Measurements from ENCODE around the gene SDHB.

Gene SDHB

GRCh38 chr1:17094664-17095063 lies 40.8 kb upstream of the SDHB start:
- H4K20me1 ChIP-seq = no peaks in the 10 kb centered on the region
- H3K27ac ChIP-seq = no peak overlapping the region
- H3K4me3 ChIP-seq = no peak overlapping the region
- no peak for TF ChIP-seq Cebpa-rat (IDR thresholded peaks at IDR 0.05)
- no peak overlapping the region for H3K9ac ChIP-seq
- H3K27me3 ChIP-seq = no peaks in the 10 kb centered on the region
- no peaks in the 10 kb centered on the region for H3K36me3 ChIP-seq
- peaks cover 41% of the 10 kb centered on the region for H3K4me1 ChIP-seq
- H3K4me2 ChIP-seq = peak overlapping the region; percentile 33
- H3K9me3 ChIP-seq = peaks cover 21% of the 10 kb centered on the region

GRCh38 chr1:17093822-17094393 lies 40.1 kb upstream of the SDHB start:
- no peak overlapping the region for H3K9ac ChIP-seq
- no peak overlapping the region for H3K27ac ChIP-seq
- no peaks in the 10 kb centered on the region for H3K36me3 ChIP-seq
- H4K20me1 ChIP-seq = no peaks in the 10 kb centered on the region
- no peak overlapping the region for H3K4me3 ChIP-seq
- peaks cover 21% of the 10 kb centered on the region for H3K9me3 ChIP-seq
- H3K4me1 ChIP-seq = peaks cover 33% of the 10 kb centered on the region
- no peak for TF ChIP-seq Cebpa-rat (IDR thresholded peaks at IDR 0.05)
- no peaks in the 10 kb centered on the region for H3K27me3 ChIP-seq
- no peak overlapping the region for H3K4me2 ChIP-seq

- H3K27ac ChIP-seq = no peak overlapping the region
- no peak overlapping the region for H3K9ac ChIP-seq
- no peak overlapping the region for H3K4me2 ChIP-seq
- H3K4me1 ChIP-seq = peaks cover 30% of the 10 kb centered on the region
- H3K4me3 ChIP-seq = no peak overlapping the region
- no peaks in the 10 kb centered on the region for H3K36me3 ChIP-seq
- peaks cover 21% of the 10 kb centered on the region for H3K9me3 ChIP-seq
- no peak for TF ChIP-seq Cebpa-rat (IDR thresholded peaks at IDR 0.05)
- no peaks in the 10 kb centered on the region for H4K20me1 ChIP-seq
- no peaks in the 10 kb centered on the region for H3K27me3 ChIP-seq
Measured at GRCh38 chr1:17091252-17091651, 37.4 kb upstream of the SDHB start.

DNA sequence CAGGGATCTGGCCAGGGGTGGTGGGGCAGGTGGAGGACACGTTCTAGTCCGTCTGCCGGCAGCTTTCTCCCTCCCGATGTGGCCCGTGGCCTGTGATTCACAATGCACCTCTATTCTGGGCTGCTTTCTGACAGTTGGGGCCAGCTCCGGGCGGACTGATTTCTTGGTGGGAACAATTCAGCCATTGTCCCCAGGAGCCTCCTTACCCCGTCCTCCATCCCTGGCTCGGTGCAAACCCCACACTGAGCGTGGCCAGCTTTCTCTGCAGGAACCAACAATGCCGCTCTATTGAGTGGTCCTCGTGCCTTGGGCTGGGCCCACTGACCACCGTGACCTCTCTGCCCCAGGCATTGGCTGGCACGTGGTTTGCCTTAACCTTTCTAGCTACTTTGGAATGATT lies 35.7 kb upstream of the SDHB start:
- Histone ChIP-seq H3K27me3 (no peaks in the 10 kb centered on the region), H3K4me1 (peaks cover 20% of the 10 kb centered on the region), H3K4me3 (no peak overlapping the region), H4K20me1 (no peaks in the 10 kb centered on the region), H3K9ac (no peak overlapping the region), H3K9me3 (peaks cover 21% of the 10 kb centered on the region), H3K36me3 (no peaks in the 10 kb centered on the region), H3K27ac (no peak overlapping the region), H3K4me2 (no peak overlapping the region)
- TF ChIP-seq Cebpa-rat (IDR thresholded peaks at IDR 0.05) = no peak

- Histone ChIP-seq H3K4me1 (peaks cover 14% of the 10 kb centered on the region; the same call in 1 of the 2 replicates), H3K9me3 (0 out of 2 replicates have a peak, but pooled peaks cover under 1% of the 10 kb centered on the region), H3K27me3 (no peaks in the 10 kb centered on the region), H3K4me2 (peak overlapping the region; percentile 1; the same call in 1 of the 2 replicates), H3K9ac (no peak overlapping the region; the same call in 1 of the 2 replicates), H4K20me1 (no peaks in the 10 kb centered on the region), H3K36me3 (no peaks in the 10 kb centered on the region), H3K4me3 (no peak overlapping the region), H3K27ac (no peak overlapping the region)
- TF ChIP-seq Cebpa-rat (IDR thresholded peaks at IDR 0.05) = no peak
Measured at GRCh38 chr1:17086751-17087150, 32.9 kb upstream of the SDHB start.

DNA sequence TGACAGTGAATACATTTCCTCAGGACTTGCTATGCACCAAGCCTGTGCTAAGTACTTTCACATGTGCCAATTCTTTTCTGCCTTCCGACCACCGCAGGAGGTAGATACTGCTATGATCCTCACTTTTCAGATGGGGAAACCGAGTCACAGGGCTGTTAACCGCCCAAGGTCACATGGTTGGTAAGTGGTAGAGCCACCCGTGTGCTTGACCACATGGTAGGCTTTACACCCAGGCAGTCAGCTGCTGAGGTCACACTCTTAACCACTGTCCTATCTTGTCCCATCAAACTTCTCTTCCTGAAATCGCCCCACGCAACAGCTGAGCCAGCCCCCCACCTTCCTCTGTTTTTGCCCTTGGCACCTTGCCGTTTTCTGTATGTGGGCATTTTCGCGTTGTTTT lies 31.0 kb upstream of the SDHB start:
- H4K20me1 ChIP-seq = no peaks in the 10 kb centered on the region
- no peak overlapping the region for H3K4me2 ChIP-seq
- H3K9me3 ChIP-seq = no peaks in the 10 kb centered on the region
- H3K4me3 ChIP-seq = no peak overlapping the region
- no peak for TF ChIP-seq Cebpa-rat (IDR thresholded peaks at IDR 0.05)
- peaks cover 14% of the 10 kb centered on the region; the same call in 1 of the 2 replicates for H3K4me1 ChIP-seq
- H3K27me3 ChIP-seq = no peaks in the 10 kb centered on the region
- no peaks in the 10 kb centered on the region for H3K36me3 ChIP-seq
- H3K9ac ChIP-seq = no peak overlapping the region
- H3K27ac ChIP-seq = no peak overlapping the region

DNA sequence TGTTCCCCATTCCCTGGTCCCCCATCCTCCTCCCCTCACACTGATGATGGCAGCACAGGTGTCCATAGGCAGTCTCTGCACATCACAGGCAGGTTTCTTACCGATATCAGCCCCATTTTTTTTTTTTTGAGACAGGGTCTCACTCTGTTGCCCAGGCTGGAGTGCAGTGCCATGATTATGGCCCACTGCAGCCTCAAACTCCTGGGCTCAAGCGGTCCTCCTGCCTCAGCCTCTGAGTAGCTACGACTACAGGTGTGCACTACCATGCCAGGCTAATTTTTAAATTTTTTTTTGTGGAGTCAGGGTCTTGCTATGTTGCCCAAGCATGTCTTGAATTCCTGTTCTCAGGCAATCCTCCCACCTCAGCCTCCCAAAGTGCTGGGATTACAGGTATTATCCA lies 28.9 kb upstream of the SDHB start:
- TF ChIP-seq Cebpa-rat (IDR thresholded peaks at IDR 0.05) = no peak

DNA sequence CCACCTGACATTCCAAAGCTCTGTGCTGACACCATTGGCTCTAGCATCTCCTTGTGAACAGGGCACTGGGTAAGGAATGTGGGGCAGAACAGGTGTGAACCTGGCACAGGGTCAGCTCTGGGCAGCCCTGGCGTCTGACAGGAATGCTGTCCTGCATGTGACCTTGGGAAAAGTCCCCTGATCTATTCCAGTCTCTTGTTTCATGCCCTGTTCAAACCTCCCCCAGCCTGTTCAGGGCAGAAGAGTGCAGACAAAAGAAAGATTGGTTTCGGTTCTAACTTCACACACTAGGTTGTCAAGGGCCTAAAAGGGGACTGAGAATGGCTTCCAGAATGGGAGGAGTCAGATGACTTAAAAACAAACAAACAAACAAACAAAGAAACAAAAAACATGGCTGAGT lies 27.6 kb upstream of the SDHB start:
- Histone ChIP-seq H3K27ac (no peak overlapping the region), H3K27me3 (no peaks in the 10 kb centered on the region), H3K4me3 (no peak overlapping the region), H3K9me3 (no peaks in the 10 kb centered on the region), H4K20me1 (no peaks in the 10 kb centered on the region), H3K9ac (no peak overlapping the region), H3K36me3 (no peaks in the 10 kb centered on the region), H3K4me2 (no peak overlapping the region), H3K4me1 (peaks cover 6% of the 10 kb centered on the region; the same call in 1 of the 2 replicates)
- TF ChIP-seq Cebpa-rat (IDR thresholded peaks at IDR 0.05) = no peak

More for the DNA sequence above, 28.9 kb upstream of the SDHB start:
- Histone ChIP-seq H3K27me3 (no peaks in the 10 kb centered on the region), H4K20me1 (no peaks in the 10 kb centered on the region), H3K9ac (no peak overlapping the region), H3K4me3 (no peak overlapping the region), H3K4me1 (peaks cover 14% of the 10 kb centered on the region; the same call in 1 of the 2 replicates), H3K9me3 (no peaks in the 10 kb centered on the region), H3K4me2 (no peak overlapping the region), H3K27ac (no peak overlapping the region), H3K36me3 (no peaks in the 10 kb centered on the region)

GRCh38 chr1:17080880-17081279 lies 27.0 kb upstream of the SDHB start:
- no peaks in the 10 kb centered on the region for H4K20me1 ChIP-seq
- H3K4me3 ChIP-seq = no peak overlapping the region
- no peaks in the 10 kb centered on the region for H3K27me3 ChIP-seq
- H3K4me2 ChIP-seq = no peak overlapping the region
- no peak overlapping the region for H3K9ac ChIP-seq
- no peaks in the 10 kb centered on the region for H3K9me3 ChIP-seq
- H3K27ac ChIP-seq = no peak overlapping the region
- no peaks in the 10 kb centered on the region; the same call in 1 of the 2 replicates for H3K4me1 ChIP-seq
- H3K36me3 ChIP-seq = no peaks in the 10 kb centered on the region
- no peak for TF ChIP-seq Cebpa-rat (IDR thresholded peaks at IDR 0.05)

DNA sequence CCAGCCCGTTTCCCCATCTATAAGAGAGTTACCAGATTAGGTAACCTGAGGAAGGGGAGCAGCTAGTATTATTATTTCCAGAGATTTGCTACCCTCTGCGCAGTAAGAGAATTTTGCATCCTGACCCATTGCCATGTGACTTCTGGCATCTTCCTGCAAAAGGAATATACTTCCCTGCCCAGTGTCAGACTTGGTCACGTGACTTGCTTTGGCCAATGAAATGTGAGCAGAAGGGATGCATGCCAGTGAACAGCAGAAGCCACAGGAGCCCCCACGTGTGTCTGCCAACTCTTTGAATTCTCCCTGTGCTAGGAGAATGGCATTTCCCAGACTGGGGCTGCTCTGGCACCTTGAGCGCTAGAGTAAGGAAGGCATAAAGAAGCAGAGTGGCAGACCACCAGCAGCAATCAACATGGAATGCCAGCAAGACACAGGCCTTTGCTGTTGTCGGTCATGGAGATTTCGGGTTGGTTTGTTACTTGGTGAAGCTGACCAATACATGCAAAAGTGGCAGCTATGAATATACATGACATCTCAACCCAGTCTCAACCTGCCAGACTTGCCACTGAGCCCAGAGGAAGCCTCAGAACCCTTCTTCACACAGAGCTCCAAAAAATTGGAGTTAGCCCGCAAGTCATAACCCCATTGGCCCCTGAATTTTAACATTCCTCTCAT lies 26.4 kb upstream of the SDHB start:
- Histone ChIP-seq H3K27ac (no peak overlapping the region), H3K9me3 (no peaks in the 10 kb centered on the region), H3K4me1 (no peaks in the 10 kb centered on the region), H4K20me1 (no peaks in the 10 kb centered on the region), H3K9ac (no peak overlapping the region), H3K36me3 (no peaks in the 10 kb centered on the region), H3K4me3 (no peak overlapping the region), H3K27me3 (no peaks in the 10 kb centered on the region), H3K4me2 (no peak overlapping the region)
- TF ChIP-seq Cebpa-rat (IDR thresholded peaks at IDR 0.05) = no peak

All from BLaER1 (cell line).